ENCODE results near the gene TMEM242. TPM values are rescaled to one million over a fixed set of nuclear protein-coding genes. Genes with fewer than 3 reads are reported as not detected.

The TMEM242 gene
- total RNA-seq, 1 experiment from 2014 or later, result 8.7 TPM

GRCh38 chr6:157300436-157300835, 22.9 kb downstream of the TMEM242 start:
- DNase-seq (ENCODE audit: low spot score), result no peak
- Mint-ChIP-seq H3K9me3 (no peaks in the 10 kb centered on the region), H3K4me1 (peaks cover 8% of the 10 kb centered on the region; the same call in 1 of the 2 replicates), H3K27ac (no peak overlapping the region), H3K27me3 (ENCODE audit: low read depth) (no peaks in the 10 kb centered on the region), H3K4me3 (no peak overlapping the region), H3K36me3 (no peaks in the 10 kb centered on the region)
- ChIA-PET POLR2A (no interaction called here), CTCF (interaction anchor here (1.1 to 1.4 kb wide), 2 partner anchors 23 to 65 kb away, joined by 3 to 4 read pairs; partner anchors contain the start of gene TMEM242)
- no peak for TF ChIP-seq CREM (CRISPR knock-in tag; IDR thresholded peaks at IDR 0.05)
- no peak for TF ChIP-seq HMGA2 (CRISPR knock-in tag; IDR thresholded peaks at IDR 0.05)
- no peak for TF ChIP-seq PREB (CRISPR knock-in tag; IDR thresholded peaks at IDR 0.05; ENCODE audit: borderline replicate concordance)
- no peak for TF ChIP-seq SMAD3 (CRISPR knock-in tag; IDR thresholded peaks at IDR 0.05; ENCODE audit: borderline replicate concordance)
- no peak for TF ChIP-seq CTCF (IDR thresholded peaks at IDR 0.05)
- no peak for TF ChIP-seq KAT7 (CRISPR knock-in tag; IDR thresholded peaks at IDR 0.05; ENCODE audit: borderline replicate concordance)
- no peak for TF ChIP-seq RORB (CRISPR knock-in tag; IDR thresholded peaks at IDR 0.05)
- no peak for TF ChIP-seq USF1 (CRISPR knock-in tag; IDR thresholded peaks at IDR 0.05)
- TF ChIP-seq ATF3 (CRISPR knock-in tag; conservative IDR thresholded peaks at IDR 0.05), result no peak
- no peak for ATAC-seq

- Mint-ChIP-seq H3K27me3 (ENCODE audit: low read depth) (no peaks in the 10 kb centered on the region), H3K36me3 (no peaks in the 10 kb centered on the region)
Measured at GRCh38 chr6:157300006-157300405, 23.3 kb downstream of the TMEM242 start.

More at GRCh38 chr6:157300006-157300405, 23.3 kb downstream of the TMEM242 start:
- peaks cover 11% of the 10 kb centered on the region for H3K4me1 Mint-ChIP-seq
- ATAC-seq (no peak), DNase-seq (ENCODE audit: low spot score) (no peak)
- no peak overlapping the region for H3K27ac Mint-ChIP-seq
- TF ChIP-seq HMGXB4 (CRISPR knock-in tag; IDR thresholded peaks at IDR 0.05) (no peak), NFE2L1 (CRISPR knock-in tag; IDR thresholded peaks at IDR 0.05) (no peak), CDX4 (CRISPR knock-in tag; IDR thresholded peaks at IDR 0.05; ENCODE audit: borderline replicate concordance) (no peak), MYBL2 (CRISPR knock-in tag; IDR thresholded peaks at IDR 0.05) (no peak), CREB1 (CRISPR knock-in tag; IDR thresholded peaks at IDR 0.05) (no peak), CTCF (IDR thresholded peaks at IDR 0.05) (no peak), EMX1 (CRISPR knock-in tag; IDR thresholded peaks at IDR 0.05) (no peak), SMAD3 (CRISPR knock-in tag; IDR thresholded peaks at IDR 0.05; ENCODE audit: borderline replicate concordance) (no peak), PREB (CRISPR knock-in tag; IDR thresholded peaks at IDR 0.05; ENCODE audit: borderline replicate concordance) (no peak), JUN (CRISPR knock-in tag; IDR thresholded peaks at IDR 0.05) (no peak), CREM (CRISPR knock-in tag; IDR thresholded peaks at IDR 0.05) (no peak), IRF2 (CRISPR knock-in tag; IDR thresholded peaks at IDR 0.05; ENCODE audit: borderline replicate concordance, low read depth) (no peak), AR (CRISPR knock-in tag; IDR thresholded peaks at IDR 0.05) (no peak), GABPB1 (CRISPR knock-in tag; IDR thresholded peaks at IDR 0.05) (no peak), NR2C2 (CRISPR knock-in tag; IDR thresholded peaks at IDR 0.05) (no peak)
- ChIA-PET CTCF (interaction anchor here (1.4 kb wide), 1 partner anchor 65 kb away, joined by 4 read pairs; no protein-coding TSS in a partner anchor), POLR2A (no interaction called here)
- no peaks in the 10 kb centered on the region for H3K9me3 Mint-ChIP-seq
- no peak overlapping the region for H3K4me3 Mint-ChIP-seq
